Middle frontal gyrus (tissue), 1 donor: Measurements from ENCODE around the gene ATOSB.
A peak's percentile ranks its signal among the peaks of the same experiment; 100 is the strongest.

Experiments used
- DNase-seq: peaks from one replicate; pipeline ENCODE4 v3.0.0-alpha.2; 2015; ENCODE audit warnings: low spot score; ENCODE audit errors: extremely low spot score

The ATOSB gene

GRCh38 chr9:35089434-35089833 lies 26.2 kb downstream of the ATOSB start:
- DNase-seq: no peak

GRCh38 chr9:35085078-35085477 lies 30.6 kb downstream of the ATOSB start:
- no peak for DNase-seq

- peak; percentile 89 for DNase-seq
These were observed 36.0 kb downstream of the ATOSB start, which contains the start of gene FANCG for GRCh38 chr9:35079426-35080341. TSS of gene FANCG (minus strand) at chr9:35079942. CDS start at chr9:35079524, 418 bp downstream.

GRCh38 chr9:35079041-35079425 lies 36.6 kb downstream of the ATOSB start:
- DNase-seq: no peak

GRCh38 chr9:35078066-35078465 lies 37.6 kb downstream of the ATOSB start:
- no peak for DNase-seq

GRCh38 chr9:35076848-35077247 lies 38.8 kb downstream of the ATOSB start:
- no peak for DNase-seq

- DNase-seq: no peak
These were observed 40.3 kb downstream of the ATOSB start for GRCh38 chr9:35075358-35075757.

- no peak for DNase-seq
These were observed 40.9 kb downstream of the ATOSB start for GRCh38 chr9:35074791-35075190.

GRCh38 chr9:35074141-35074540 lies 41.5 kb downstream of the ATOSB start:
- no peak for DNase-seq

GRCh38 chr9:35073279-35073612 lies 42.4 kb downstream of the ATOSB start:
- no peak for DNase-seq

GRCh38 chr9:35072461-35073278 lies 43.0 kb downstream of the ATOSB start, which contains the start of gene VCP:
TSS of gene VCP (minus strand) at chr9:35072625. CDS start at chr9:35072353, 272 bp downstream.
- peak; percentile 99 for DNase-seq

GRCh38 chr9:35071814-35072460 lies 43.7 kb downstream of the ATOSB start:
- DNase-seq: peak; percentile 13

GRCh38 chr9:35070823-35071813 lies 44.5 kb downstream of the ATOSB start:
- no peak for DNase-seq

- no peak for DNase-seq
These were observed 46.6 kb downstream of the ATOSB start for GRCh38 chr9:35069020-35069419.

GRCh38 chr9:35067056-35067455 lies 48.6 kb downstream of the ATOSB start:
- DNase-seq: no peak

- DNase-seq: no peak
These were observed 55.0 kb downstream of the ATOSB start for GRCh38 chr9:35060548-35061207.

GRCh38 chr9:35059438-35059837 lies 56.2 kb downstream of the ATOSB start:
- no peak for DNase-seq

GRCh38 chr9:35057271-35057620 lies 58.4 kb downstream of the ATOSB start:
- DNase-seq: no peak

- DNase-seq: no peak
These were observed 58.9 kb downstream of the ATOSB start for GRCh38 chr9:35056571-35057270.
